Frontal cortex (tissue), 4 donors: ENCODE measurements around the gene RNF13. TPM values are rescaled to one million over a fixed set of nuclear protein-coding genes. Genes with fewer than 3 reads are reported as not detected.
"Not testable (repeated sequence)": the region's sequence is repeated elsewhere in the genome, so short reads cannot be mapped to it uniquely, and the experiment has no call there.

Experiments
- DNase-seq, 2 donors: peaks; one replicate each; pipeline ENCODE4 v3.0.0; 2012; ENCODE audit warnings: low spot score in 2 of 2
- FAIRE-seq: peaks from 2 replicates; lab custom pipeline; 2012; peaks lifted over from hg19 to GRCh38; lab: Jason Lieb, UNC
- total RNA-seq: library from RNA; depleted of rRNA; stranded (reverse); fragments of >200 nt; gene quantifications from one replicate; pipeline ENCODE4 v1.2.3, GENCODE V29; 2014
- donor health status: control.
- donor health status: control.
- donor health status: control.

RNF13 gene
- total RNA-seq, 1 donor from 2014 or later = 113 TPM

- not testable (repeated sequence) for DNase-seq, FAIRE-seq
These were observed 71.8 kb downstream of the RNF13 start for GRCh38 chr3:149884848-149885247.

- DNase-seq (no peak), FAIRE-seq (no peak)
These were observed 73.9 kb downstream of the RNF13 start for GRCh38 chr3:149886957-149887356.

GRCh38 chr3:149891621-149892020 is 78.6 kb downstream of the RNF13 start:
- DNase-seq = no peak
- no peak for FAIRE-seq

GRCh38 chr3:149892371-149892770 is 79.4 kb downstream of the RNF13 start:
- DNase-seq (no peak), FAIRE-seq (no peak)

- DNase-seq (no peak), FAIRE-seq (no peak)
These were observed 81.2 kb downstream of the RNF13 start for GRCh38 chr3:149894205-149894604.

GRCh38 chr3:149895339-149895738 is 82.3 kb downstream of the RNF13 start:
- no peak for FAIRE-seq
- no peak for DNase-seq

GRCh38 chr3:149895769-149896168 is 82.8 kb downstream of the RNF13 start:
- FAIRE-seq = no peak
- DNase-seq = no peak

GRCh38 chr3:149898771-149899170 is 85.8 kb downstream of the RNF13 start:
- FAIRE-seq = no peak

GRCh38 chr3:149900322-149900721 is 87.3 kb downstream of the RNF13 start:
- FAIRE-seq = no peak
- DNase-seq = no peak

More at GRCh38 chr3:149898771-149899170, 85.8 kb downstream of the RNF13 start:
- DNase-seq = no peak

- FAIRE-seq (no peak), DNase-seq (no peak)
These were observed 88.8 kb downstream of the RNF13 start for GRCh38 chr3:149901770-149902169.

- no peak for FAIRE-seq
- no peak for DNase-seq
These were observed 89.6 kb downstream of the RNF13 start for GRCh38 chr3:149902498-149903139.

GRCh38 chr3:149906036-149906435 is 93.0 kb downstream of the RNF13 start:
- DNase-seq = no peak
- FAIRE-seq = no peak

- FAIRE-seq = no peak
- no peak for DNase-seq
These were observed 95.5 kb downstream of the RNF13 start for GRCh38 chr3:149908424-149908957.

- FAIRE-seq (no peak), DNase-seq (no peak)
These were observed 96.9 kb downstream of the RNF13 start for GRCh38 chr3:149909923-149910322.

GRCh38 chr3:149917124-149917667 is 104.2 kb downstream of the RNF13 start:
- FAIRE-seq (no peak), DNase-seq (no peak)

- no peak for DNase-seq
- no peak for FAIRE-seq
These were observed 106.5 kb downstream of the RNF13 start for GRCh38 chr3:149919509-149919908.

- FAIRE-seq = no peak
- no peak for DNase-seq
These were observed 107.1 kb downstream of the RNF13 start for GRCh38 chr3:149920119-149920518.

- no peak for DNase-seq
These were observed 120.0 kb downstream of the RNF13 start for GRCh38 chr3:149933008-149933407.

GRCh38 chr3:149933858-149934257 is 120.8 kb downstream of the RNF13 start:
- DNase-seq = no peak
- FAIRE-seq = no peak

More at GRCh38 chr3:149933008-149933407, 120.0 kb downstream of the RNF13 start:
- no peak for FAIRE-seq

- DNase-seq = no peak
- FAIRE-seq = no peak
These were observed 121.5 kb downstream of the RNF13 start for GRCh38 chr3:149934524-149934923.

- FAIRE-seq (no peak), DNase-seq (peak in 1 of 2 donors; percentile 13)
These were observed 123.8 kb downstream of the RNF13 start for GRCh38 chr3:149936812-149937230.
